DMS 273 (cell line): Measurements from ENCODE around the gene TMEM205.

Experiments used
- DNase-seq: peaks from one replicate; lab custom pipeline; 2025; ENCODE audit not compliant: unreplicated experiment; lab: John Stamatoyannopoulos, UW

Gene TMEM205

DNA sequence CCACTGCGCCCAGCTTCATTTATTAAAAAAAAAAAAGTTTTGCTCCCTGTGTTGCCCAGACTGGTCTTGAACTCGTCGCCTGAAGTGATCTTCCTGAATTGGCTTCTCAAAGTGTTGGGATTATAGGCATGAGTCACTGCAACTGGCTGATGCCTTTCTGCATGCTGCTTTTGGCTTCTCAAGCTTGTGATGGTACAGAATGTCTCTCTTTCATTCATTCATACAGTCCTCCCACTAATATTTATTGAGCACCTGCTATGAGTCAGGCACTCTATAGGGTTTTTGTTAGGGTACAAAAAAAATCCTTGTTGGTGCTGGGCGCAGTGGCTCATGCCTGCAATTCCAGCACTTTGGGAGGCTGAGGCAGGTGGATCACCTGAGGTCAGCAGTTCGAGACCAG is 41.1 kb downstream of the TMEM205 start:
- no peak for DNase-seq

DNA sequence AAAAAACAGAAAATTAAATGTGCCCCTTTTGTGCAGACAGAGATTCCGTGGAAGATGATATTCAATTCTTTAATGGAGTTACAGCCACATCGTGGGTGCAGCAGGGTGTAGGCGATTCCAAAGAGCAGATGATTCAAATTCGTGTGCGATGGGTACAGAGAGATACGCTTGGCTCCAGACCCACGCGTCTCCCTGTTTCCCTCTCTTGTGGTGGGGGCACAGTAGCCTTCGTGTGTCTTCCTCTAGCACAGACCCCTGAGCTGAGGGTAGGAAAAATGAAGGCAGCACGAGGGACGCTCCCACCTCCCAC is 45.3 kb downstream of the TMEM205 start:
- DNase-seq: no peak

DNA sequence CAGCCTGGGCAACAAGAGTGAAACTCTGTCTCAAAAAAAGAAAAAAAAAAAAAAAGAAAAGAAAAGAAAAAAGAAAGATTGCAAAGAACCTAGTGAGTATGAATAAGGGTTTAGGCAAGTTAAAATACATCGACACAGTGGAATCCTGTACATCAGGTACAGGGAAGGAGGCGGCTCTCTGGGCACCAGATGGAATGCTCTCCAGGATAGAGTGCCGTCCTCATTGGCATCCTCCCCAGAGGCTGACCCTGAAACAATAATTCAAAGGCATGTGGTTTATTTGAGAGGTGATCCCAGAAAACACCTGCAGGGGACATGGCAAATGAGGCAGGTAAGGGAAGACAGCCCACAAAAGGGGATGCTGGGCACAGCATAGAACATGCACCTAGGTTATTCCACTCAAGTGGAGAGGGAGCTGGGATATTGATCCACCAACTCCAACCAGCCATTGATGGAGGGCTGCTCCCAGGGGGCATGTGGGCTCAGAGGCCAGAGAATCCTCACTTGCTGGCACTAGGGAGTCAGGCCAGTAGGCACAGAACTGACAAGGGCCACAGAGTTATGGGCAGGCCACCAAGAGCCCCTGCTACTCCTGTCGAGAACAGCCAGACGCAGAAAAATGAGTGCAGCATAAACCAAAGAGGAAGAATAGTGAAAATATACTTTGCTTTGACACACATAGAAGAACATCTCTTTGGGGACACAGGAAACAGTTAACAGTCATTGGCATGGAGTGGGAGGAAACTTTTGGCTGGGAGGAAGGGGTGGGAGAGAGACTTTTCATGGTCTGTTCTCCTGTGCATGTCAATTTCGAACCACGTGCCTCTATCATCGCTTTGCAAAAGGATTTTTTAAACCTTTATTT is 45.9 kb downstream of the TMEM205 start:
- no peak for DNase-seq

- DNase-seq: no peak
Measured at GRCh38 chr19:11296264-11296663, 49.8 kb downstream of the TMEM205 start.

- DNase-seq: peak; percentile 64
Measured at GRCh38 chr19:11295665-11296245, 50.3 kb downstream of the TMEM205 start, which contains the start of gene TSPAN16. Gene TSPAN16, plus strand, starts transcription at chr19:11296160. Its CDS starts 138 bp downstream, at chr19:11296298.

DNA sequence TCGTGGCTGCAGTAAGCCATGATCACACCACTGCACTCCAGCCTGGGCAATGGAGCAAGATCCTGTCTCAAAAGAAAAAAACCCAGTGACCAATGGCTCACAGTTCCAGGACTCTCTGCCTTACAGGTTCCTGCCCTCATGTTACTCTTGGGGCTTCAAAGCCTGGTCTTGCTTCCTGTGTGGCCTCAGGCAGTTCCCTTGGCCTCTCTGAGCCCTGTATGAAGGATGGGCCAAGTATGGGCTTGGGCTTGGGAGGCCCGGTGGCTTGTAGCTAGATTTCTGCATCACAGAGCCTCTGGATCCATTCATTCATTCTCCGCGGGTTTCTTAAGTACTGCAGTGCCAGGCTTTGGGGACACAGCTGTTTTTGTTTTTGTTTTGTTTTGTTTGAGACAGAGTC is 50.9 kb downstream of the TMEM205 start:
- DNase-seq: no peak

DNA sequence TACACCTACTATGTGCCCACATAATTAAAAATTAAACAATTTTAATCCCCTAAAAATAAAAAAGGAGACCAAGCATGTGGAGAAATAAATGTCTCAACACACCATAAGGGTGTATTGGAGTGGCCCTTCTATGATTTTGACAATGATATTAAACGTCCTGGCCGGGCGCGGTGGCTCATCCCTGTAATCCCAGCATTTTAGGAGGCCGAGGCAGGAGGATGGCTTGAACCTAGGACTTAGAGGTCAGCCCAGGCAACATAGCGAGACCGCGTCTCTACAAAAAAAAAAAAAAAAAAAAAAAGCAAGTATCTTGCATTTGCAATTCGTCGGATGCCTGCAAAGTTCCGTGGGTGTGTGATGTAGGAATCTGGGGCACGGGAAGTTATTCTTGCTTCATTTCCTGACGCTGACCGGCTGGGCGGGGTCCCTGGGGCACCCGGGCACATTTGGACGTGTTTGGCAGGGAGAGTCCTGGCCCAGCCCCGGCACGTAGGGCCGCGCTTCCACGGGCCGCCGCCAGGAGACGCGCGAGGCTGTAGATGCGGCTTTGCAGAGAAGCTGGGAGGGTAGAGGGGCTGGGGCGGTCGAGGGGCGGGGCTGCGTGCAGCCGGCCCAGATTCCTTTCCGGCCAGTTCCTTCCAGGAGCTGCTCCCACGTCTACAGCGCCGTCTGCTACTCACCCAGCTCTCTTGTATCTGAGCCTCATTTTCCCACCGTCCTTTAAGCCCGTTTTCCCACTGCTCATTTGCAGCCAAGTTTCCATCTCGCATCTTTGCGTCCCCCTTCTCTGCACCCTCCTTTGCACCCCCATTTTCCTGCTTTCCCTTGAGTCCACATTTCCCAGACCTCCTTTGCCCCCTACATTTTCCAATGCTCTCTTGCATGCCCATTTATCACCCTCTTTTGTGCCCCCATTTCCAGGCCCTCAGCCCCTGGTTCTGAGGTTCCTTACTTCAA is 52.4 kb downstream of the TMEM205 start:
- peak; percentile 96 for DNase-seq
